NCI-H2196 treated with DMSO at 0.1 percent for 48 hours (cell line): ENCODE results near the gene TCAF1.
"Not testable (repeated sequence)": the region's sequence is repeated elsewhere in the genome, so short reads cannot be mapped to it uniquely, and the experiment has no call there.

Experiments used
- DNase-seq: peaks from one replicate; lab custom pipeline; 2025; ENCODE audit not compliant: unreplicated experiment; lab: John Stamatoyannopoulos, UW

The TCAF1 gene

GRCh38 chr7:143902332-143902899 is 440 bp upstream of the TCAF1 start:
- no peak for DNase-seq

GRCh38 chr7:143901332-143901667 is 676 bp downstream of the TCAF1 start:
- no peak for DNase-seq

DNA sequence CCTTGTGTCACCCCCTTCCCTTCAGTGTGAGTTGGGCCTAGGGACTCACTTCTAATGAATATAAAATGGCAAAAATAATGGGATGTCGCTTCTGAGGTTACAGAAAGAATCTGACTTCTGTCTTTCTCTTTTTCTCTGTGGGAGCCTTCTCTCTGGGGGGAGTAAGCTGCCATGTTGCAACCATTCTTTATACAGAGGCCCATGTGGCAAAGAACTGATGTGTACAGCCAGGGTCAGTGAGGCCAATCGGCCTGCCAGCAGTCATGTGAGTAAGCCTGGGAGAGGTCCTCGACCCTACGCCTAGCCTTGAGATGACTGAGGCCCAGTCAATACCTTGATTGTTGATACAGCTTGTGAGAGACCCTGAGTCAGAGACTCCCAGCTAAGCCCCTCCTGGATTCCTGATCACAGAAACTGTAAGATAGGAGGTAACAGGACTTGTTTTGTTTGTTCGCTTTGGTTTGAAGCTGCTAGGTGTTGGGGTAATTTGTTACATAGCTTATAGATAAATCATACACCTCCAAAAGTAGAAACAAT is 1.7 kb downstream of the TCAF1 start:
- no peak for DNase-seq

DNA sequence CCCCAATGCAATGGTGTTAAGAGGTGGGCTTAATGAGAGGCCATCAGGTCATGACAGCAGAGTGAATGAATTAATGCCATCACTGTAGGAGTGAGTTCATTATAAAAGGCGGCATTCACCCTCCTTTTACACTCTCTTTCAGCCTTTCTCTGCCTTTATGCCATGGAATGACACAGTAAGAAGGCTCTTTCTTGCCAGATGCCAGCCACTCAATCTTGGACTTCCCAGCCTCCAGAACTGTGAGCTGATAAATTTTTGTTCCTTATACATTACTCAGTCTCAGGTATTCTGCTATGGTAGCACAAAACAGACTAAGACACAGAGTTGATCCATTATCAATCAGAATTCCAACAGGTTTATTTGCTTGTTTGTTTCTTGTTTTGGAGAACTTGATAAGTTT is 3.2 kb downstream of the TCAF1 start:
- DNase-seq: no peak

GRCh38 chr7:143896667-143897066 is 5.3 kb downstream of the TCAF1 start:
- DNase-seq: no peak

DNA sequence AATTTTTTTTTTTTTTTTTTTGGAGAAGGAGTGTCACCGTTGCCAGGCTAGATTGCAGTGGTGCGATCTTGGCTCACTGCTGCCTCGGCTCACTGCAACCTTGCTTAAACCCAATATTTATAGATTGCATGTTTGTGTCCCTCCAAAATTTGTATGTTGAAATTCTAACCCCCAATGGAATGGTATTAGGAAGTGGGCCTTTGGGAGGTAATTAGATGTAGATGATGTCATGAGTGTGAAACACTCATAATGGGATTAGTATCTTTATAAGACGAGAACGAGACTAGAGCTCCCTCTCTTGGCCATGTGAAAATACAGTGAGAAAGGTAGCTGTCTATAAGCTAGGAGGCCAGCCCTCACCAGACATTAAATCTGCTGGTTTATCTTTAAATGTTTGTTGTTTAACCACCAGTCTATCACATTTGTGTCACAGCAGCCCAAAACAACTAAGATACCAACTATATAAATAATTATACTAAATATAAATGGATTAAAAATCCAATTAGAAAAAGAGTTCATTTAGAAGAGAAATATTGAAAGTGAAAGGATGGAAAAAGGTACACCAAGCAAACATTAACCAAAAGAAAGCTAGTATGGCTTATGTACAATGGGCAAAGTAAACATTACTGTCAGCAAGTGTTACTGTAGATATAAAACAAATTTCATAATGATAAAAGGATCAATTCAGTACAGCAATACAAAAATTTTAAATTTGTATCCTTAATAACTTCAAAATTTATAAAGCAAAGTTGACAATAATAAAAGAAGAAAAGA is 9.3 kb downstream of the TCAF1 start:
- no peak for DNase-seq

- no peak for DNase-seq
Observed at GRCh38 chr7:143891457-143891856, 10.5 kb downstream of the TCAF1 start.

- no peak for DNase-seq
Observed at GRCh38 chr7:143890558-143890957, 11.4 kb downstream of the TCAF1 start.

GRCh38 chr7:143889068-143889467 is 12.9 kb downstream of the TCAF1 start:
- no peak for DNase-seq

DNA sequence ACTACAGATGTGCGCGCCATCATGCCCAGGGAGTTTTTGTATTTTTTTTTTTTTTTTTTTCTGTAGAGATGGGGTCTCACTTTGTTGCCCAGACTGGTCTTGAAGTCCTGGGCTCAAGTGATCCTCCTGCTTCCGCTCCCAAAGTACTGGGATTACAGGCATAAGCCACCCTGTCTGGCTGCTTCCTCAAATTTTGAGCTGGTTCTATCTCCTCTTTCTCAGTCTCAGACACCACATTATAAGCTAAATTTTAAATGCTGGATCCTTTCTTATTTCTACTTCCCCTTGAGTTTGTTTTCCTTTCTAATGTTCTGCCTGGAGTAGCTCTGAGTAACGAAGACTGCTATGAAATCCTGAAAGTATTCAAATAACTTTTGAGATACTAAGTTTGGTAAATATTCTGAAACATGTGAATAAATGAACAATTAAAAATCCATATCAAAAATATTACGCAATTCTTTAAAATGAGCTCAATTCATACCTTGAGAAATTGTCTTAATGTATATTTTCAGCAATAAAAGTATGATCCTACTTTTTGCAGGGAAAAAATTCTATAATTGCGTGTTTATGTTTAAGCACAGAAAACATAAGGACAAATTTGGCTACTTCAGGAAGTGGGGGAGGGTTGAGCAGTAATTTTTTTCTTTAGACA is 15.0 kb downstream of the TCAF1 start:
- no peak for DNase-seq

DNA sequence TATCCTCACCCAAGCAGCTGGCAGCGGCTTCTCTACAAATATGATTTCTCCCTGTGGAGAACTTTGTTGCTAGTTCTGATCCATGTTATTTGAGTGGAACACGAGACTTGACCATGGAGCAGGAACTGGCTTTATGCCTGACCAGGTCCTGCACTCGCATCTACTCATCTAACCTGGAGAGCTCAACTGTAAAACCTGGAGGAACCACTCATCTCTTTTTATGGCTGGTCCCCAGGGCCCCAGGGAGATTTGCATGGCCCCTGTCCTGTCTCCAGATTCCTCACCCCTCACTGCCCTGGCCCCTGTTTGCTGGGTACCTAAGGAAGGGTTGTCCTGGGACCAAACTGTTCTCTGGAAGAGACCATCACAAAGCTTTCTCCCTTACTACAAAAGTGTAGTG is 16.0 kb downstream of the TCAF1 start:
- no peak for DNase-seq

DNA sequence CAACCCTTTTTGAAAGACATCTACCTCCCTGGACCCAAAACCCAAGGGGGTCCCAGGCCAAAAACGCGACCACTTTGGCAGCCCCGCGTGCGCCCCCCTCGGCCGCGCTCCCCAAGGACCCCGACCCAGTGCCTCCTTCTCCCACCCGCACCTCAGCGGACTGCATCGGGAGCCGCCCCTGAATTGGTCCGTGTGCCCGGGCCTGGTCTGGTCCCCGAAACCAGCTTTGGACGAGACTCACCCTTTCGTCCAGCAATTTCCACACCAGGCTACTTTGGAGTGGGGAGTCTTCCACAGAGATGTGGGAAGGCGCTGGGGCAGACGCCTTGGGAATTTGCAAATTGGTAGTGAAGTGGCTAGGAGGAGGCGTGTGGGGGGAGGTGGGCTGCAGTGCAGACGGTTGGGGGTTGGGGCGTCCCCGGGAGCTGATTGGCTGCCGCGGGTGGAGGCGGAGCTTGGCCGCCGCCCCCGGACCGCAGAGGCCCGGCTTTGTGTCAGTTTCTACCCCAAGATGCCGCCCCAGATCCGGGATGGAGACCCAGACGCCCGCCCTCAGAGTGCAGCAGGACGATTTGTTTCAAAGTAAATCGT is 16.9 kb downstream of the TCAF1 start:
- no peak for DNase-seq

- DNase-seq: no peak
Observed at GRCh38 chr7:143884241-143884968, 17.6 kb downstream of the TCAF1 start.

DNA sequence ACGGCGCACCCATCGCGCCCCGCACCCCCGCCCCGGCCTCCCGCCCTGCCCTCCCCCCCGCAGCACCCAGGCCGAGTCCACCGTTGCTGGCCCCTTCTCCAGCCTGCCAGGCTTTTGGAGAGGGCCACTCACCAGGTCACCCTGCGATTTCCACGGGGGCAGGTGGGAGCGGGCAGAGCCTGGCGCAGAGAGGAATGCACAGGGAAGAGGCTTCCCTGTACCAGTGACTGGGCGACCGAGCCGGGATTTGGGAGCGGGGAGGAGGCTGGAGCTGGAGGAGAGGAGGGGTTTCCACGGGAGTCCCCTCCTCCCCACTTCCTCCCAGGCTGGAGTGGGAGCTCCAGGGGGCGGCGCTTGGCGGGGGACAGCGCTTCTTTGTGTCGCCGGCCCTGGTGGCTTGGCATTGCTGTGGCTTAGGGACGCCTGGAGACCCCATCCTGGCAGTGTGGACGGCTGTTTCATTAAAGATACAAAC is 19.3 kb downstream of the TCAF1 start:
- no peak for DNase-seq

- DNase-seq: no peak
Observed at GRCh38 chr7:143882020-143882603, 19.9 kb downstream of the TCAF1 start.

DNA sequence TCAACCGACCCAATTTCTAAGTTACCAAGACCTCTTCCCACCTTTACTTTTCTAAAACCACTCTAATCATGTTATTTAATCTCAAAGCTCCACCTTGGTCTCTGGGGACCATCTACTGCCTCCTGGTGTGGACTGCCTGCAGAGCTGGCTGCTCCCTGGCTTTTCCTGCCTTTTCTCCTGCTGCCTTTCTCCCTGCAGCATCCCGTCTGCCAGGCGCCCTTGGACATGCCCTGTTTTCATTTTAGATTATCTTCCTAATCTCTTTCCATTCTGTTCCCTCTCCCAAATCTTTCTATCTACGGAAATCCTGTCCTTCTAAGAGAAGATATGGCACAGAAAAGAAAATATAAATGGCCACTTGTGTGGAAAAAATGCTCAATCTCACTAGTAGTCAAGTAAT is 23.1 kb downstream of the TCAF1 start:
- no peak for DNase-seq

DNA sequence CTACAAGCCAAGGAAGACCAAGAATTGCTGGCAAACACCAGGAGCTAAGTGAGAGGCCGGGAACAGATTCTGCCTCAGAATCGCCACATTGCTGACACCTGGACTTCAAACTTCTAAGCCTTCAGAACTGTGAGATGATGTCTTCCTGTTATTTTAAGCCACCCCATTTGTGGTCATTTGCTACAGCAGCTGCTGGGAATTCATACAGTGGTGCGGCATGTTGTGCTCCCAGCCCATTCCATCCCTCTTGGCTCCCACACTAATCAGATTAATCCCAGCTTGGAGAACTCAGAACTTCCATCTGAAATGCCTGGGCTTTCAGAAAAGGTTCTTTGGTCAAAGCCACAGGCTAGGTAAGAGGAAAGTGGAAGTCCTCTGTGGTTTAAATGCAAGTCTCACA is 24.9 kb downstream of the TCAF1 start:
- DNase-seq: no peak

DNA sequence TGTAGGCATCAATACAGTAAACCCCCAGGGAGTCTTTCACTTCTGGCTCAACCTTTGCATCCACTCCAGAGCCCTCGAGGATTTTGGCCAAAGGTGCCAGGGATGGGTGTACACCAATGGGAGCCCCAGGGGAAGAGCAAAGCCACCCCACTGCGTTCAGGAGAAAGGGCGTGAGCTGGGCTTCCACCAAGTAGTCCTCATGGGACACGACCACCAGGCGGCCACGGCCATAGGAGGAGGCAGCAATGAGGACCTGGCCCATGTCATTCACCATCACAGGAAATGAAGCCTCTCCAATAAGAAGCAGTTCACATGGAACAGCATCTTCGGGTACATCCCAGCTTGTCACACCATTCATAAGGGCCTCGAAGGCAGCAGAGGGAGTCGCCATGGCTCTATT is 25.8 kb downstream of the TCAF1 start:
- DNase-seq: no peak

- not testable (repeated sequence) for DNase-seq
Observed at GRCh38 chr7:143873242-143873641, 28.7 kb downstream of the TCAF1 start.

- DNase-seq: not testable (repeated sequence)
Observed at GRCh38 chr7:143871534-143871933, 30.4 kb downstream of the TCAF1 start.

GRCh38 chr7:143857994-143858393 is 44.0 kb downstream of the TCAF1 start:
- DNase-seq: not testable (repeated sequence)
